Calu3 (cell line): ENCODE data around the gene LMTK3. TPM values are rescaled to one million over a fixed set of nuclear protein-coding genes. Genes with fewer than 3 reads are reported as not detected.
A peak's percentile ranks its signal among the peaks of the same experiment; 100 is the strongest.

Experiments used
- BruUV-seq: library from RNA; stranded (reverse); fragments of 400-500 nt; replicated peaks from 2 replicates; lab custom pipeline; 2021; lab: Mats Ljungman, UMichigan
- CTCF ChIA-PET: fragments of 300-600 bp; sonication (Branson Sonifier 250); formaldehyde crosslinking; loops from one replicate; lab custom pipeline; 2022; ENCODE audit warnings: antibody characterized with exemption; lab: Charles Lee
- DNase-seq: peaks from one replicate; pipeline ENCODE4 v3.0.0; 2022
- H3K27ac Mint-ChIP-seq: one replicate; pipeline ENCODE4 v1.8.0; 2022; ENCODE audit warnings: mixed read lengths; ENCODE audit not compliant: unreplicated experiment
- H3K27me3 Mint-ChIP-seq: one replicate; pipeline ENCODE4 v1.8.0; 2022; ENCODE audit warnings: mixed read lengths; ENCODE audit not compliant: unreplicated experiment
- H3K36me3 Mint-ChIP-seq: one replicate; pipeline ENCODE4 v1.8.0; 2022; ENCODE audit warnings: mild to moderate bottlenecking, moderate library complexity, mixed read lengths; ENCODE audit not compliant: insufficient read depth, unreplicated experiment
- H3K4me1 Mint-ChIP-seq: one replicate; pipeline ENCODE4 v1.8.0; 2022; ENCODE audit warnings: mild to moderate bottlenecking, low read depth, mixed read lengths; ENCODE audit not compliant: unreplicated experiment
- H3K4me3 Mint-ChIP-seq: one replicate; pipeline ENCODE4 v1.8.0; 2022; ENCODE audit warnings: mild to moderate bottlenecking, low read depth, moderate library complexity, mixed read lengths; ENCODE audit not compliant: unreplicated experiment
- H3K9me3 Mint-ChIP-seq: one replicate; pipeline ENCODE4 v1.8.0; 2022; ENCODE audit warnings: low read depth, mixed read lengths; ENCODE audit not compliant: unreplicated experiment
- CTCF ChIP-seq: fragments of 200-600 bp; IDR thresholded peaks from one replicate; pipeline ENCODE4 v1.8.0; 2022; ENCODE audit warnings: antibody characterized with exemption; ENCODE audit not compliant: unreplicated experiment
- intact Hi-C: fragments of 100-400 bp; cut with micrococcal nuclease; formaldehyde crosslinking; loops from one replicate; pipeline ENCODE4 v1.10.0; 2022; ENCODE audit not compliant: unreplicated experiment
- total RNA-seq: library from RNA; stranded (reverse); gene quantifications from 2 replicates; pipeline ENCODE4 v1.2.3, GENCODE V29; 2022

Gene LMTK3
- total RNA-seq, 1 experiment from 2014 or later: 1.0 TPM

GRCh38 chr19:48441360-48442050 is 70.1 kb downstream of the LMTK3 start:
- Mint-ChIP-seq H3K27ac (no peak overlapping the region), H3K4me3 (peak overlapping the region; percentile 42), H3K36me3 (peaks cover 25% of the 10 kb centered on the region), H3K4me1 (peaks cover 16% of the 10 kb centered on the region), H3K27me3 (peaks cover 56% of the 10 kb centered on the region), H3K9me3 (no peaks in the 10 kb centered on the region)
- CTCF ChIA-PET: interaction anchor here (1.1 kb wide), 1 partner anchor 50 kb away, joined by 3 read pairs; the partner anchor contains the start of gene KDELR1
- no peak for TF ChIP-seq CTCF
- no TSS peak for BruUV-seq
- intact Hi-C loops: no loop called here
- no peak for DNase-seq

GRCh38 chr19:48436586-48436985 is 75.0 kb downstream of the LMTK3 start:
- no peaks in the 10 kb centered on the region for H3K9me3 Mint-ChIP-seq
- H3K27ac Mint-ChIP-seq: no peak overlapping the region
- no peak for TF ChIP-seq CTCF
- H3K4me3 Mint-ChIP-seq: no peak overlapping the region
- no peaks in the 10 kb centered on the region for H3K36me3 Mint-ChIP-seq
- intact Hi-C loops: no loop called here
- CTCF ChIA-PET: no interaction called here
- H3K4me1 Mint-ChIP-seq: no peaks in the 10 kb centered on the region
- no TSS peak for BruUV-seq
- DNase-seq: no peak
- peaks cover 39% of the 10 kb centered on the region for H3K27me3 Mint-ChIP-seq

Other genes starting within 250 kb of the LMTK3 start
- 0.69 and 0.78 TPM in 2 replicates for gene ZNF114, start 241.8 kb downstream of the LMTK3 start, total RNA-seq
- 27.5 and 29.5 TPM in 2 replicates for gene EMP3, start 186.3 kb downstream of the LMTK3 start, total RNA-seq
- gene TMEM143, start 147.9 kb downstream of the LMTK3 start, total RNA-seq: 10.4 and 14.8 TPM in 2 replicates
- gene SYNGR4, start 147.5 kb downstream of the LMTK3 start, total RNA-seq: not detected in 2 replicates
- 185 and 194 TPM in 2 replicates for gene KDELR1, start 120.3 kb downstream of the LMTK3 start, total RNA-seq
- 0.15 TPM in 1 of 2 replicates, not detected in the other for gene GRIN2D, start 118.2 kb downstream of the LMTK3 start, total RNA-seq
- 75.0 and 76.7 TPM in 2 replicates for gene GRWD1, start 65.9 kb downstream of the LMTK3 start, total RNA-seq
- gene KCNJ14, start 56.3 kb downstream of the LMTK3 start, total RNA-seq: 9.6 and 9.9 TPM in 2 replicates
- 98.1 and 109 TPM in 2 replicates for gene CYTH2, start 42.5 kb downstream of the LMTK3 start, total RNA-seq
- gene SULT2B1, start 40.3 kb upstream of the LMTK3 start, total RNA-seq: 0.64 TPM in 1 of 2 replicates, not detected in the other
- not detected in 2 replicates for gene SPACA4, start 94.9 kb upstream of the LMTK3 start, total RNA-seq
- gene FAM83E, start 103.2 kb upstream of the LMTK3 start, total RNA-seq: 8.2 and 13.3 TPM in 2 replicates
- gene RPL18, start 107.3 kb upstream of the LMTK3 start, total RNA-seq: 1,224 and 1,339 TPM in 2 replicates
- gene SPHK2, start 107.7 kb upstream of the LMTK3 start, total RNA-seq: 20.5 and 24.2 TPM in 2 replicates
- 4.3 and 4.9 TPM in 2 replicates for gene DBP, start 125.5 kb upstream of the LMTK3 start, total RNA-seq
- gene CA11, start 134.4 kb upstream of the LMTK3 start, total RNA-seq: 2.1 and 5.1 TPM in 2 replicates
- gene NTN5, start 161.2 kb upstream of the LMTK3 start, total RNA-seq: 0.57 and 0.66 TPM in 2 replicates
- gene FUT2, start 184.1 kb upstream of the LMTK3 start, total RNA-seq: 8.7 and 10.4 TPM in 2 replicates
- gene MAMSTR, start 207.9 kb upstream of the LMTK3 start, total RNA-seq: 1.7 TPM in 2 replicates
- 0.09 and 0.29 TPM in 2 replicates for gene RASIP1, start 228.8 kb upstream of the LMTK3 start, total RNA-seq
- 0.31 and 0.42 TPM in 2 replicates for gene IZUMO1, start 235.1 kb upstream of the LMTK3 start, total RNA-seq
- 2.6 and 2.9 TPM in 2 replicates for gene FUT1, start 240.8 kb upstream of the LMTK3 start, total RNA-seq
- not detected in 2 replicates for gene FGF21, start 243.7 kb upstream of the LMTK3 start, total RNA-seq